ENCODE data around the gene DHDDS. TPM values are rescaled to one million over a fixed set of nuclear protein-coding genes. Genes with fewer than 3 reads are reported as not detected.

Gene DHDDS
- total RNA-seq, 2 donors from 2014 or later: 38.6 to 59.4 TPM

DNA sequence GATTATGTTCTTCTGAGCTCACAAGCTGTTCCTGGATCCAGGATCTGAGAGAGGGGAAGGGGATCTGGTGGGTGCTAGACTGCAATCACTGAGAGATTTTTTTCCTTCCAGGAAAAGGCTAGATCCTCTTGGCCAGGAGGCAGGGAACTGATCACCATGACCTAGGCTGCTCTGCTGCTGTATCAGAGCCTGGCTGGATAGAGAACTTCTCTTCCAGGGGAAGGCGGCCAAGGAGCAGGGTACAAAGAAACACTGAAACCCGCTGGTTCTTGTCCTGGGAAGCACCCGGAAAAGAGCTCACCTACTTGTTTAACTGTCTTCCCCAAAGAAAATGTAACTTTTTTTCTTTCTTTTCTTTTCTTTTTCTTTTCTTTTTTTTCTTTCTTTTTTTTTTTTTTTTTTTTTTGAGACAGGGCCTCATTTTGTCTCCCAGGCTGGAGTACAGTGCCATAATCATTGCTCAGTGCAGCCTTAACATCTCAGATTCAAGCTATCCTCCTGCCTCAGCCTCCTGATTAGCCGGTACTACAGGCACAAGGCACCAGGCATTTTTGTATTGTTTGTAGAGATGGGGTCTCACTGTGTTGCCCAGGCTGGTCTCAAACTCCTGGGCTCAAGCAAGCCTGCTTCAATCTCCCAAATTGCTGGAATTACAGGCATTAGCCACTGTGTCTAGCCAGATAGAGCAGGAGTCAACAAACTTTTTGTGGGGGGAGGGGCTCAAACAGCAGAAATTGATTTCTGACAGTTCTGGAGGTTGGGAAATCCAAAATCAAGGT, 85.1 kb downstream of the DHDDS start:
- Histone ChIP-seq H3K4me1 (ENCODE audit: control insufficient read depth in 1 of 2, low read depth in 2 of 2) (no peaks in the 10 kb centered on the region), H3K27me3 (replicated peaks; ENCODE audit: insufficient read depth) (no peaks in the 10 kb centered on the region), H3K4me3 (no peak overlapping the region), H3K27ac (no peak overlapping the region), H3K9me3 (no peaks in the 10 kb centered on the region), H3K36me3 (no peaks in the 10 kb centered on the region)
- TF ChIP-seq, protein P1, sequence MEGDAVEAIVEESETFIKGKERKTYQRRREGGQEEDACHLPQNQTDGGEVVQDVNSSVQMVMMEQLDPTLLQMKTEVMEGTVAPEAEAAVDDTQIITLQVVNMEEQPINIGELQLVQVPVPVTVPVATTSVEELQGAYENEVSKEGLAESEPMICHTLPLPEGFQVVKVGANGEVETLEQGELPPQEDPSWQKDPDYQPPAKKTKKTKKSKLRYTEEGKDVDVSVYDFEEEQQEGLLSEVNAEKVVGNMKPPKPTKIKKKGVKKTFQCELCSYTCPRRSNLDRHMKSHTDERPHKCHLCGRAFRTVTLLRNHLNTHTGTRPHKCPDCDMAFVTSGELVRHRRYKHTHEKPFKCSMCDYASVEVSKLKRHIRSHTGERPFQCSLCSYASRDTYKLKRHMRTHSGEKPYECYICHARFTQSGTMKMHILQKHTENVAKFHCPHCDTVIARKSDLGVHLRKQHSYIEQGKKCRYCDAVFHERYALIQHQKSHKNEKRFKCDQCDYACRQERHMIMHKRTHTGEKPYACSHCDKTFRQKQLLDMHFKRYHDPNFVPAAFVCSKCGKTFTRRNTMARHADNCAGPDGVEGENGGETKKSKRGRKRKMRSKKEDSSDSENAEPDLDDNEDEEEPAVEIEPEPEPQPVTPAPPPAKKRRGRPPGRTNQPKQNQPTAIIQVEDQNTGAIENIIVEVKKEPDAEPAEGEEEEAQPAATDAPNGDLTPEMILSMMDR (IDR thresholded peaks at IDR 0.05): no peak
- no peak for DNase-seq (ENCODE audit: low spot score)
- ATAC-seq (ENCODE audit: insufficient number of reproducible peaks, low FRiP score, low read depth): no peak

DNA sequence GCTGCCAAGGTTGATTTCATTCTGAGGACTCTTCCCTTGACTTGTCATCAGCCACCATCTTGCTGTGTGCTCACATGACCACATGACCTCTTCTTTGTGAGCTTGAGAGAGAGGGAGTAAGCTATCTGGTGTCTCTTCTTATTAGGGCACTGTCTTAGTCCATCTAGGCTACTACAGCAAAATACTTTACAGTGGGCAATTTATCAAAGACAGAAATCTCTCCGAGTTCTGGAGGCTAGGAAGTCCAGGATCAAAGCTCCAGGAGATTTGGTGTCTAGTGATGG, 85.6 kb downstream of the DHDDS start:
- Histone ChIP-seq H3K36me3 (no peaks in the 10 kb centered on the region), H3K27me3 (replicated peaks; ENCODE audit: insufficient read depth) (no peaks in the 10 kb centered on the region), H3K4me1 (ENCODE audit: control insufficient read depth in 1 of 2, low read depth in 2 of 2) (no peaks in the 10 kb centered on the region), H3K4me3 (no peak overlapping the region), H3K27ac (no peak overlapping the region), H3K9me3 (no peaks in the 10 kb centered on the region)
- DNase-seq (ENCODE audit: low spot score) (no peak), ATAC-seq (ENCODE audit: insufficient number of reproducible peaks, low FRiP score, low read depth) (no peak)
- TF ChIP-seq, protein P1 (IDR thresholded peaks at IDR 0.05): no peak

DNA sequence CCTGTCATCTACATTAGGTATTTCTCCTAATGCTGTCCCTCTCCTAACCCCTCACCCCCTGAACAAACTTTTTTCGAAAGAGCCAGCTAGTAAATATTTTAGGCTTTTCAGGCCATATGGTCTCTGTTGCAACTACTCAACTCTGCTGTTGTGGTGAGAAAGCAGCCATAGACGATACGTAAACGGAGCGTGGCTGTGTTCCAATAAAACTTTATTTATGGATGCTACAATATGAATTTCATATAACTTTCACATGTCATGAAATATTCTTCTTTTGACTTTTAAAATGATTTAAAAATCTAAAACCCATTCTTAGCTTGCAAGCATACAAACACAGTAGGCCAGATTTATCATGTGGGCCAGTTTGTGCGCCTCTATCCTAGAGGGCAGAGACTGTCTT, 86.2 kb downstream of the DHDDS start:
- H3K4me3 ChIP-seq: no peak overlapping the region

DNA sequence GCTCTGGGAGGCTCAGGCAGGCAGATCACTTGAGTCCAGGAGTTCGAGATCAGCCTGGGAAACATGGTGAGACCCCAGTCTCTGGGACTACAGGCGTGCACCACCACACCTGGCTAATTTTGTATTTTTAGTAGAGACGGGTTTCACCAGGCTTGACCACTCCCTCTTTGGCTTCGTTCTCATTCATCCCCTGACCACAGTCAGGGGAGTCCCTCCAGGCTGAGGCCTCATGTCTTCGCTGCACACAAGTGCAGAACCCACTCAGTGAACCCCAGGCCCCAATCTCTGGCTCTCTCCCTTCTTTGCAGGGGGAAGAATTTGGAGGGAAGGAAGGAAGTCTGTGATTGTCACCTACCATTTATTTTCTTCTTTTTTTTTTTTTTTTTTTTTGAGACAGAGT, 88.2 kb downstream of the DHDDS start:
- DNase-seq (ENCODE audit: low spot score): no peak
- no peaks in the 10 kb centered on the region for H3K36me3 ChIP-seq
- peaks cover 5% of the 10 kb centered on the region for H3K27me3 ChIP-seq (replicated peaks; ENCODE audit: insufficient read depth)
- H3K27ac ChIP-seq: no peak overlapping the region
- H3K4me1 ChIP-seq (ENCODE audit: control insufficient read depth in 1 of 2, low read depth in 2 of 2): no peaks in the 10 kb centered on the region
- no peak for ATAC-seq (ENCODE audit: insufficient number of reproducible peaks, low FRiP score, low read depth)
- no peak overlapping the region for H3K4me3 ChIP-seq
- H3K9me3 ChIP-seq: no peaks in the 10 kb centered on the region
- TF ChIP-seq, protein P1 (IDR thresholded peaks at IDR 0.05): no peak

More for the DNA sequence above, 86.2 kb downstream of the DHDDS start:
- Histone ChIP-seq H3K9me3 (no peaks in the 10 kb centered on the region), H3K36me3 (no peaks in the 10 kb centered on the region), H3K27me3 (replicated peaks; ENCODE audit: insufficient read depth) (no peaks in the 10 kb centered on the region), H3K27ac (no peak overlapping the region), H3K4me1 (ENCODE audit: control insufficient read depth in 1 of 2, low read depth in 2 of 2) (no peaks in the 10 kb centered on the region)
- no peak for ATAC-seq (ENCODE audit: insufficient number of reproducible peaks, low FRiP score, low read depth)
- TF ChIP-seq, protein P1 (IDR thresholded peaks at IDR 0.05): no peak
- DNase-seq (ENCODE audit: low spot score): no peak

Other genes with a start within 250 kb of the DHDDS start
- not detected for gene CATSPER4, start 241.7 kb upstream of the DHDDS start, total RNA-seq
- gene CEP85, start 198.1 kb upstream of the DHDDS start, total RNA-seq: 1 to 10 TPM; 2.8 to 4.0 TPM
- 100 to 1,000 TPM in 1 of 2 donors, 10 to 100 TPM in 1; 79.2 to 137 TPM for gene SH3BGRL3, start 152.2 kb upstream of the DHDDS start, total RNA-seq
- 10 to 100 TPM in 1 of 2 donors, 1 to 10 TPM in 1; 9.6 to 23.2 TPM for gene UBXN11, start 125.7 kb upstream of the DHDDS start, total RNA-seq
- 1 to 10 TPM in 1 of 2 donors, not detected in 1; 2.7 TPM for gene CD52, start 114.4 kb upstream of the DHDDS start, total RNA-seq
- not detected for gene CRYBG2, start 78.2 kb upstream of the DHDDS start, total RNA-seq
- gene ZNF683, start 59.6 kb upstream of the DHDDS start, total RNA-seq: not detected
- not detected for gene LIN28A, start 21.5 kb upstream of the DHDDS start, total RNA-seq
- gene HMGN2, start 40.1 kb downstream of the DHDDS start, total RNA-seq: 100 to 1,000 TPM; 145 to 187 TPM
- gene RPS6KA1, start 97.4 kb downstream of the DHDDS start, total RNA-seq: 10 to 100 TPM; 13.8 to 18.6 TPM